ENCODE results near the gene ITFG2. TPM values are rescaled to one million over a fixed set of nuclear protein-coding genes. Genes with fewer than 3 reads are reported as not detected.

The ITFG2 gene
- total and polyA plus RNA-seq, 10 of the 15 experiments (the other 5 are each of a cell fraction or from before 2014, with no cell fraction given): 21.2 to 39.5 (median 25.9) TPM

- no TSS peak for BruUV-seq (replicated peaks)
- intact Hi-C loops (cut with micrococcal nuclease; ENCODE audit: unreplicated experiment) (no loop called here), in situ Hi-C loops (cut with MboI) (no loop called here)
- Histone ChIP-seq H3K4me3 (no peak overlapping the region), H2AFZ (ENCODE audit: control insufficient read depth, low read depth, low read length) (no peak overlapping the region), H3K27ac (ENCODE audit: control insufficient read depth, insufficient read depth) (no peak overlapping the region), H4K20me1 (ENCODE audit: control insufficient read depth, insufficient read depth) (no peaks in the 10 kb centered on the region; the same call in 1 of the 2 replicates), H3K79me2 (ENCODE audit: control insufficient read depth, insufficient read depth, low read length) (peaks cover 25% of the 10 kb centered on the region), H3K4me1 (ENCODE audit: control insufficient read depth, insufficient read depth, low read length) (peaks cover 14% of the 10 kb centered on the region), H3K9ac (ENCODE audit: control insufficient read depth, insufficient read depth, low read length) (no peak overlapping the region), H3K9me3 (replicated peaks; ENCODE audit: control insufficient read depth, insufficient read depth, low read length) (no peaks in the 10 kb centered on the region), H3K4me2 (ENCODE audit: control insufficient read depth, insufficient read depth) (no peak overlapping the region), H3K36me3 (ENCODE audit: control insufficient read depth in 2 of 2, insufficient read depth in 2 of 2, low read length in 1 of 2) (peaks cover 27 to 35% of the 10 kb centered on the region in 2 experiments), H3K27me3 (replicated peaks in 1 of 2; ENCODE audit: control insufficient read depth in 2 of 2, insufficient read depth in 2 of 2, low read length in 1 of 2) (no peaks in the 10 kb centered on the region)
- ChIA-PET CTCF (interaction anchor here (0.6 to 2.9 kb wide), 3 partner anchors 10 to 1398 kb away, joined by 3 to 17 read pairs (median 4); partner anchors contain the start of gene ITFG2), POLR2A (interaction anchor here (1.5 kb wide), 1 partner anchor 13 kb away, joined by 4 read pairs; no protein-coding TSS in a partner anchor), SMC1A (ENCODE audit: uncharacterized antibody, unreplicated experiment) (no interaction called here), RAD21 (ENCODE audit: unreplicated experiment) (interaction anchor here (1.2 kb wide), 1 partner anchor 15 kb away, joined by 3 read pairs; no protein-coding TSS in a partner anchor)
- ATAC-seq: no peak
- FAIRE-seq: no peak
- TF ChIP-seq STAT3 (IDR thresholded peaks at IDR 0.05; ENCODE audit: low read depth, low read length): no peak
- 73% methylated on average over 3 of the region's 3 CpGs for WGBS (ENCODE audit: insufficient coverage, insufficient replicate concordance, low lambda C conversion rate, missing lambda C conversion rate)
- no peak for DNase-seq (ENCODE audit: low read depth, low spot score)
These were observed 12.4 kb upstream of the ITFG2 start for GRCh38 chr12:2800046-2800570.

- Histone ChIP-seq H3K9me3 (replicated peaks; ENCODE audit: control insufficient read depth, insufficient read depth, low read length) (no peaks in the 10 kb centered on the region), H3K27ac (ENCODE audit: control insufficient read depth, insufficient read depth) (no peak overlapping the region), H3K27me3 (replicated peaks in 1 of 2; ENCODE audit: control insufficient read depth in 2 of 2, insufficient read depth in 2 of 2, low read length in 1 of 2) (no peaks in the 10 kb centered on the region), H3K36me3 (ENCODE audit: control insufficient read depth in 2 of 2, insufficient read depth in 2 of 2, low read length in 1 of 2) (peaks cover 27 to 37% of the 10 kb centered on the region in 2 experiments), H3K4me3 (no peak overlapping the region), H3K79me2 (ENCODE audit: control insufficient read depth, insufficient read depth, low read length) (peaks cover 17% of the 10 kb centered on the region), H3K4me2 (ENCODE audit: control insufficient read depth, insufficient read depth) (no peak overlapping the region), H3K4me1 (ENCODE audit: control insufficient read depth, insufficient read depth, low read length) (peaks cover 14% of the 10 kb centered on the region), H4K20me1 (ENCODE audit: control insufficient read depth, insufficient read depth) (no peaks in the 10 kb centered on the region; the same call in 1 of the 2 replicates), H3K9ac (ENCODE audit: control insufficient read depth, insufficient read depth, low read length) (no peak overlapping the region), H2AFZ (ENCODE audit: control insufficient read depth, low read depth, low read length) (no peak overlapping the region)
- ATAC-seq: no peak
- ChIA-PET CTCF (interaction anchor here (1.7 kb wide), 1 partner anchor 9 kb away, joined by 4 read pairs; no protein-coding TSS in a partner anchor), POLR2A (interaction anchor here (0.6 kb wide), 1 partner anchor 72 kb away, joined by 3 read pairs; no protein-coding TSS in a partner anchor), SMC1A (ENCODE audit: uncharacterized antibody, unreplicated experiment) (no interaction called here), RAD21 (ENCODE audit: unreplicated experiment) (interaction anchor here (1.2 kb wide), 1 partner anchor 16 kb away, joined by 3 read pairs; no protein-coding TSS in a partner anchor)
- intact Hi-C loops (cut with micrococcal nuclease; ENCODE audit: unreplicated experiment) (no loop called here), in situ Hi-C loops (cut with MboI) (no loop called here)
- 95% methylated on average over 16 of the region's 16 CpGs for WGBS (ENCODE audit: insufficient coverage, insufficient replicate concordance, low lambda C conversion rate, missing lambda C conversion rate)
- BruUV-seq (replicated peaks): no TSS peak
- no peak for FAIRE-seq
- no peak for DNase-seq (ENCODE audit: low read depth, low spot score)
- TF ChIP-seq MEF2A (IDR thresholded peaks at IDR 0.05; ENCODE audit: insufficient read depth, low read depth, low read length) (no peak), RBBP5 (conservative IDR thresholded peaks at IDR 0.05) (no peak), WRNIP1 (IDR thresholded peaks at IDR 0.05; ENCODE audit: borderline replicate concordance, low read depth, low read length) (no peak), BCLAF1 (IDR thresholded peaks at IDR 0.05) (no peak), SMAD5 (IDR thresholded peaks at IDR 0.05; ENCODE audit: low read depth) (no peak), ZNF384 (IDR thresholded peaks at IDR 0.05; ENCODE audit: borderline replicate concordance, low read depth, low read length) (no peak), EGR1 (IDR thresholded peaks at IDR 0.05; ENCODE audit: borderline replicate concordance in 1 of 2, low read depth in 2 of 2, low read length in 2 of 2) (no peak), YBX1 (IDR thresholded peaks at IDR 0.05) (no peak), TARDBP (IDR thresholded peaks at IDR 0.05; ENCODE audit: borderline replicate concordance) (no peak), YY1 (IDR thresholded peaks at IDR 0.05; ENCODE audit: low read depth, low read length) (no peak), MXI1 (IDR thresholded peaks at IDR 0.05; ENCODE audit: low read depth, low read length) (no peak), FOXM1 (IDR thresholded peaks at IDR 0.05; ENCODE audit: low read depth, low read length) (no peak), PAX8 (IDR thresholded peaks at IDR 0.05) (no peak)
These were observed 11.3 kb upstream of the ITFG2 start for GRCh38 chr12:2801044-2801783.

All from GM12878 (cell line).